Thymus (tissue), 11 donors: ENCODE results near the gene SLC27A4. TPM values are rescaled to one million over a fixed set of nuclear protein-coding genes. Genes with fewer than 3 reads are reported as not detected.

Experiments
- DNase-seq, 9 donors: peaks; one replicate each; pipeline ENCODE4 v3.0.0-alpha.2; 2013; ENCODE audit warnings: low spot score in 9 of 9, low read depth in 6 of 9, missing footprints in 1 of 9
- H3K27ac ChIP-seq, 2 donors: one replicate each; pipeline ENCODE4 v1.5.1; 2013; ENCODE audit warnings: control low read depth in 1 of 2, low read depth in 1 of 2, low read length in 1 of 2, mild to moderate bottlenecking in 1 of 2, moderate library complexity in 1 of 2
- H3K27me3 ChIP-seq, 2 donors: one replicate each; pipeline ENCODE4 v1.5.1; 2013; ENCODE audit warnings: low read length in 1 of 2; ENCODE audit not compliant: control insufficient read depth in 2 of 2, insufficient read depth in 1 of 2
- H3K36me3 ChIP-seq, 2 donors: one replicate each; pipeline ENCODE4 v1.5.1; 2013; ENCODE audit warnings: low read length in 1 of 2, mild to moderate bottlenecking in 1 of 2, moderate library complexity in 1 of 2; ENCODE audit not compliant: control insufficient read depth in 2 of 2, insufficient read depth in 2 of 2
- H3K4me1 ChIP-seq, 2 donors: one replicate each; pipeline ENCODE4 v1.5.1; 2013; ENCODE audit warnings: low read length in 2 of 2; ENCODE audit not compliant: control insufficient read depth in 2 of 2, insufficient read depth in 2 of 2
- H3K4me3 ChIP-seq, 2 donors: one replicate each; pipeline ENCODE4 v1.5.1; 2013; ENCODE audit warnings: low read length in 2 of 2, control low read depth in 1 of 2, mild to moderate bottlenecking in 1 of 2
- H3K9me3 ChIP-seq, 2 donors: one replicate each; pipeline ENCODE4 v1.5.1; 2013; ENCODE audit warnings: low read length in 1 of 2, mild to moderate bottlenecking in 1 of 2; ENCODE audit not compliant: control insufficient read depth in 2 of 2, insufficient read depth in 1 of 2
- WGBS: extraction: QIAGEN DNeasy Blood & Tissue Kit; methylation state at CpG from one replicate; pipeline ENCODE4 v1.1.7; 2013; 5-methylcytosine and 5-hydroxymethylcytosine counted together
- polyA plus RNA-seq: library from polyadenylated mRNA; stranded (reverse); fragments of 200-250 nt; gene quantifications from one replicate; pipeline ENCODE4 v1.2.3, GENCODE V29; 2013
- total RNA-seq: library from RNA; stranded (reverse); fragments of 120-200 nt; gene quantifications from one replicate; pipeline ENCODE4 v1.2.4, GENCODE V29; 2013
- donor health status: healthy.

Gene SLC27A4
- total and polyA plus RNA-seq, 2 donors, result 6.7 to 20.7 TPM

DNA sequence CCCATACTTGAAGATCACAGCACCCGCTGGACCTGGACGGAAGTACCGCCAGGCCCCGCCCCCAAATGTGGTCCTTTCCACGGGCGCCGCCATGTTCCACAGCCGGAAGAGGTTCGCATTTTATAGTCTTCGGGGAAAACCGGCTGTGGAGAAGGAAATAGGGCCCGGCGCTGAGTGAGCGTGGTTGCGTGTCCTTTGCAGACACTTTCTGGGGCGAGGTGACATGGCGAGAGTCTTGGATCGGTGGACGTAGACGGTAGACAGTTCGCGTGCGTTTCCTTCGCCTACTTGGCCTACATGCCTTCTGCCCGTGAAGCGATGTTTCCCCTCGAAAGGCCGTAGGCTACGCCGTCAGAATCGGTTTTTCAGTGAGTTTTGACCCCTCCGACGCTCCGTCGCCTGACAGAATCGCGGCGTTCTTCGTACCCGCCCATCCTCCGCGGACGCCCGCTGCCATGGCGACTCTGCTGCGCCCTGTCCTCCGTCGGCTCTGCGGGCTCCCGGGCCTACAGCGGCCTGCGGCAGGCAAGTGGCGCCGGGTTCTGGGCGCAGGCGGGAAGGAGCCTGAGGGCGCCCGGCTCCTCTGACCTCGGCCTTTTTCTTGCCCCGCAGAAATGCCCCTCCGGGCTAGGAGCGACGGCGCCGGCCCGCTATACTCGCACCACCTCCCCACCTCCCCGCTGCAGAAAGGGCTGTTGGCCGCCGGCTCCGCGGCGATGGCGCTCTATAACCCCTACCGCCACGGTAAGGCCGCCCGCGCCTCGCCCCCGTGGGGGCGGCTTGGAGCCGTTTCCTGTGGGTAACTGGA, 17.7 kb upstream of the SLC27A4 start, which contains the start of the genes COQ4 and TRUB2:
COQ4 (plus strand) TSS at position 436 of the 808 bp plus-strand sequence; CDS start at position 456, 20 bp downstream.
TRUB2 (minus strand) TSS at position 44 of the 808 bp plus-strand sequence; CDS start at position 5, 39 bp downstream.
- WGBS, result under 1% methylated on average over 83 of the region's 83 CpGs

DNA sequence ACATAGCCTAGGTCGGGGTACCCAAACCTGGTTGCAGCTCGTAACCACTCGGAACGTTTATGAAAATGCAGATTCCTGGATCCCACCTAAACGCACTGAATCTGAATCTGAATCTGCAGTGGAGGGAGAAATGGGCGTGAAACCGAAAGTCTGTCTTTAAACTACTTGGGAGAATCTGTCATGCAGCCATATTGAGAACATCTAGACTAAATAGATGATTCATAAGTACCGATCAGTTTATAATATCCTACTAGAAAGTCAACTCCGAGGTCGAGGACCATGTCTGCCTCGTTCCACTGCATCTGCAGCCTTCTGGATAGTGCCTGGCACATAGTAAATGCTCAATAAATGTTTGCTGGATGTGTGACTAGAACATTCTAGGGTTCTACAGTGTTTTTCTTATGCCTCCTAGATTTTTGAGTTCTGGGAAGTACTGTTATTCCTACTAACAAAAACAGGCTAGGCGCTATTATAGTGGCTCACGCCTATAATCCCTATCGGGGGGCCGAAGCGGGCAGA, 17.1 kb upstream of the SLC27A4 start:
- Histone ChIP-seq H3K27me3 (no peaks in the 10 kb centered on the region), H3K27ac (peak overlapping the region; percentile 67 to 97), H3K4me3 (peak overlapping the region; percentile 69 to 70), H3K4me1 (peaks cover 13 to 14% of the 10 kb centered on the region in 2 donors), H3K36me3 (peaks cover 18 to 20% of the 10 kb centered on the region in 2 donors), H3K9me3 (peaks cover 0 to 4% of the 10 kb centered on the region in 2 donors)
- 30% methylated on average over 16 of the region's 16 CpGs for WGBS
- peak in 1 of 9 donors; percentile 21 for DNase-seq

More for the DNA sequence above, 17.7 kb upstream of the SLC27A4 start, which contains the start of the genes COQ4 and TRUB2:
- peak within 1 kb of the TSS; percentile 96 to 97 for H3K27ac ChIP-seq
- peaks cover 12 to 14% of the 10 kb centered on the region in 2 donors for H3K36me3 ChIP-seq
- DNase-seq, result peak; percentile 91 to 98 (median 93)
- H3K9me3 ChIP-seq, result peaks cover 0 to 4% of the 10 kb centered on the region in 2 donors
- H3K27me3 ChIP-seq, result no peaks in the 10 kb centered on the region
- H3K4me1 ChIP-seq, result peaks cover 13 to 14% of the 10 kb centered on the region in 2 donors
- H3K4me3 ChIP-seq, result peak within 1 kb of the TSS; percentile 69 to 70

DNA sequence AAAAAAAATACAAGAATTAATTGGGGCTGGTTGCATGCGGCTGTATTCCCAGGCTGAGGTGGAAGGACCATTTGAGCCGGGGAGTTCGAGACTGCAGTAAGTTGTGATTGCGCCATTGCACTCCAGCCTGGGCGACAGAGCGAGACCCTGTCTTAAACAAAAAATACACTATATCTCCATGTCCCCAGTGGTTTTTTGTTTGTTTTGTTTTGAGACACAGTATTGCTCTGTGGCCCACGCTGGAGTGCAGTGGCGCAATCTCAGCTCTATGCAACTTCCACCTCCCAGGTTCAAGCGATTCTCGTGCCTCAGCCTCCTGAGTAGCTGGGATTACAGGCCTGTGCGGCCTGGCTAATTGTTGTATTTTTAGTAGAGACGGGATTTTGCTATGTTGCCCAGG, 16.5 kb upstream of the SLC27A4 start:
- H3K4me1 ChIP-seq, result peaks cover 13 to 14% of the 10 kb centered on the region in 2 donors
- H3K9me3 ChIP-seq, result peaks cover 0 to 4% of the 10 kb centered on the region in 2 donors
- H3K27me3 ChIP-seq, result no peaks in the 10 kb centered on the region
- H3K27ac ChIP-seq, result no peak overlapping the region
- H3K4me3 ChIP-seq, result peak overlapping the region; percentile 69 to 70
- no peak for DNase-seq
- H3K36me3 ChIP-seq, result peaks cover 20 to 25% of the 10 kb centered on the region in 2 donors
- WGBS, result 95% methylated on average over 12 of the region's 12 CpGs

DNA sequence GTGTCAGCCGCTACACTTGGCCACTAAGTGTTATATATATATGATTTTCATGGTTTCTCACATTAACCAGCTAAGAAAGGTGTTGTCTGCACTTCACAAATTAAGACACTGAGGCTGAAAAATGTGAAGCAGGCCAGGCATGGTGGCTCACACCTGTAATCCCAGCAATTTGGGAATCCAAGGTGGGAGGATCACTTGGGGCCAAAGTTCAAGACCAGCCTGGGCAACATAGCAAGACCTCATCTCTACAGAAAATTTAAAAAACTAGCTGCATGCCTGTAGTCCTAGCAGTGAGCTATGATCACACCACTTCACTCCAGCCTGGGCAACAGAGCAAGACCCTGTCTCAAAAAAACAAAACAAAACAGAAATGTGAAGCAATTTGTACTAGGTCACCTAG, 15.9 kb upstream of the SLC27A4 start:
- Histone ChIP-seq H3K9me3 (peaks cover 0 to 4% of the 10 kb centered on the region in 2 donors), H3K27me3 (no peaks in the 10 kb centered on the region), H3K27ac (no peak overlapping the region), H3K4me3 (no peak overlapping the region), H3K4me1 (peaks cover 13 to 14% of the 10 kb centered on the region in 2 donors), H3K36me3 (peaks cover 22 to 29% of the 10 kb centered on the region in 2 donors)
- DNase-seq, result no peak
- WGBS, result 98% methylated on average over 1 of the region's 1 CpG

DNA sequence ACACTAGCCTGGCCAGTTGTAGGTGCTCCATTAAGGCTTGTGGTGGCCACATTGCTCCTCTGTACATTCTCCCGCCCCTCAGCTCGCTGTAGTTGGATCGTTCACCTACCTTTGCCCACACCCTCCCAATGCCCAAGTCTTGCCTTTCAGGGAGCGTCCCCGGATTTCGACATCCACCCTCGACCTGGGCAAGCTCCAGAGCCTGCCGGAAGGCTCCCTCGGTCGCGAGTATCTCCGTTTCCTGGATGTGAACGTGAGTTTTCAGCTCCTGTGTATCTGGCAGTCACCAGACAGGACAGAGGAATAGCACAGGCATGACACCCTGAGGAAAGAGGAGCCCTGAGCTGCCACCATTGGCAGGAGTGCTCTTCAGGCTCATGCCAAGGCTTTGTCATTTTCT, 14.7 kb upstream of the SLC27A4 start:
- H3K27me3 ChIP-seq, result no peaks in the 10 kb centered on the region
- peaks cover 13 to 14% of the 10 kb centered on the region in 2 donors for H3K4me1 ChIP-seq
- H3K27ac ChIP-seq, result no peak overlapping the region
- DNase-seq, result no peak
- peaks cover 26 to 29% of the 10 kb centered on the region in 2 donors for H3K36me3 ChIP-seq
- WGBS, result 92% methylated on average over 13 of the region's 13 CpGs
- H3K9me3 ChIP-seq, result peaks cover 0 to 4% of the 10 kb centered on the region in 2 donors
- no peak overlapping the region for H3K4me3 ChIP-seq

DNA sequence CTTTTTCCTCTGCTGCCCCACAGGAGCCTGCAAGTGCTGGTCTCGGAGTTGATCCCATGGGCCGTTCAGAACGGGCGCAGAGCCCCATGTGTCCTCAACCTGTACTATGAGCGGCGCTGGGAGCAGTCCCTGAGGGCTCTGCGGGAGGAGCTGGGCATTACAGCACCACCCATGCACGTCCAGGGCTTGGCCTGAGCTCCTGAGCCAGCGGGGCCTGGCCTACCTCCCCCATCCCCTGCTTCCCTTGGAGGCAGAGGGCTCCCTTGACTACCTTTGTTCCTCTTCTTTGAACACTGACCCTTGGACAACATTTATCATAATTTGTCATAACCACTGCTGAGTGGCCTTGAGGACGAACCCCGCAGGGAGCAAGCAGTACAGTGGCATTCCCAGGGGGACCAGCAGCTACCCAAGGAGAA, 6.9 kb upstream of the SLC27A4 start:
- Histone ChIP-seq H3K36me3 (peaks cover 25% of the 10 kb centered on the region in 2 donors), H3K4me1 (no peaks in the 10 kb centered on the region), H3K27ac (no peak overlapping the region), H3K4me3 (no peak overlapping the region), H3K9me3 (no peaks in the 10 kb centered on the region), H3K27me3 (no peaks in the 10 kb centered on the region)
- DNase-seq, result no peak
- WGBS, result 97% methylated on average over 11 of the region's 11 CpGs

DNA sequence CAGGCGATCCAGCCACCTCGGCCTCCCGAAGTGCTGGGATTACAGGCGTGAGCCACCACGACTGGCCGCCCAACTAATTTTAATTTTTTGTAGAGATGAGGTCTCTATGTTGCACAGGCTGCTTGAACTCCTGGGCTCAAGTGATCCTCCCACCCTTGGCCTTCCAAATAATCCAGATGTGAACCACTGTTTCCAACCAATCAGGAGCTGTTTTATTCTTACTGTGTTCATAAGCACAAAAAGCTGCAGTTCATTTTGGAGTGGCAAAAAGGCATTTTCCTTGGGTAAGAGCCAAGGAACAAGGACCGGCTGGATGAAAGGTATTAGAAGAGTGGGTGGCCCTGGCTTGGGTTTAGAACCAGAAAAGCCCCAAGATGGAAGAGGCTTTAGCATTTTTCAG, 5.2 kb upstream of the SLC27A4 start:
- Histone ChIP-seq H3K27me3 (no peaks in the 10 kb centered on the region), H3K9me3 (no peaks in the 10 kb centered on the region), H3K4me3 (no peak overlapping the region), H3K36me3 (peaks cover 18 to 19% of the 10 kb centered on the region in 2 donors), H3K27ac (no peak overlapping the region), H3K4me1 (peaks cover 0 to 5% of the 10 kb centered on the region in 2 donors)
- DNase-seq, result no peak
- 99% methylated on average over 7 of the region's 7 CpGs for WGBS

DNA sequence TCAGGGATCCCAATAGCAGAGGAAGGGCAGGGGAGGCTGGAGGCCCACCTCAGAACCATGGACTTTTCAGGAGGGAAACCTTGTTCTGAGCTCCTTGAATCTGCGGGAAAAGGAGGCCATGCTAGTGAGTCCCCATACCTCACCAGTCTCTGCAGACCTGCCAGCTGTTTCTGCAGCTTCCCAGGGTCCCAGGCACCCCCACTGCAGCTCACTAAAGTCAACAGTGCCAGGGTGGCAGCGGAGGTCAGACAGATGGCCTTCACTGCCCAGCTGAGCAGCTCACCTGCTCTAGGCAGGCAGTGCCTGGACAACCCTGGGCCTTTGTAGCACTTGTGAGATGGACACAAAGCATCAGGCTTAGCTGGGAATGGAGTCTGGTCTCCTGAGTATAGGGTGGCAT, 4.4 kb upstream of the SLC27A4 start:
- Histone ChIP-seq H3K4me3 (no peak overlapping the region), H3K36me3 (peaks cover 18 to 19% of the 10 kb centered on the region in 2 donors), H3K27me3 (no peaks in the 10 kb centered on the region), H3K27ac (no peak overlapping the region), H3K9me3 (no peaks in the 10 kb centered on the region), H3K4me1 (peaks cover 0 to 8% of the 10 kb centered on the region in 2 donors)
- DNase-seq, result no peak
- WGBS, result 96% methylated on average over 2 of the region's 2 CpGs

DNA sequence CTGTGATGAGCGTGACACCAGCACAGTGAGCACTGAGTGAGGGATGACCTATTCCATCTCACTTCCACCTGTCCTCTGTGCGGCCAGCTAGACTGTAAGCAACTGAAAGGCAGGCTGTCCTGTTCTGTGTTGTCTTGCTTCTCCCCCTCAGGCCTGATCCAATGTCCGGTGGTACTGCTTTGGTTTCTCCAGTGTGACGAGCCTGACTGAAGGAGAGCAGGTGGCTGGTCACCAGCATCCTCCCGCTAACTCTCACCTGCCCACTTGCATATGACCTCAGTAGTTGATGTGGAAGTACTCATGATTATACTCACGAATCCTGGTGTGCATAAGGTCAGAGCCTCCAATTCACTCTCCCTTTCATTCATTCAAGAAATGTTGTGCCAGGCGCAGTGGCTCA, 2.4 kb upstream of the SLC27A4 start:
- H3K36me3 ChIP-seq, result peaks cover 13 to 14% of the 10 kb centered on the region in 2 donors
- H3K4me3 ChIP-seq, result no peak overlapping the region
- no peak overlapping the region for H3K27ac ChIP-seq
- no peaks in the 10 kb centered on the region for H3K27me3 ChIP-seq
- 98% methylated on average over 7 of the region's 7 CpGs for WGBS
- no peak for DNase-seq
- no peaks in the 10 kb centered on the region for H3K9me3 ChIP-seq
- peaks cover 0 to 15% of the 10 kb centered on the region in 2 donors for H3K4me1 ChIP-seq
